Femur (tissue), 1 donor: ENCODE measurements around the gene CDR2.
A peak's percentile ranks its signal among the peaks of the same experiment; 100 is the strongest.
"Not testable (repeated sequence)": the region's sequence is repeated elsewhere in the genome, so short reads cannot be mapped to it uniquely, and the experiment has no call there.

ENCODE experiments used
- DNase-seq: peaks from one replicate; pipeline ENCODE4 v3.0.0-alpha.2; 2017

CDR2 gene

GRCh38 chr16:22322741-22323140, 51.7 kb downstream of the CDR2 start:
- no peak for DNase-seq

GRCh38 chr16:22322021-22322471, 52.4 kb downstream of the CDR2 start:
- DNase-seq, result no peak

- DNase-seq, result peak; percentile 78
Measured at GRCh38 chr16:22321340-22322001, 52.9 kb downstream of the CDR2 start.

DNA sequence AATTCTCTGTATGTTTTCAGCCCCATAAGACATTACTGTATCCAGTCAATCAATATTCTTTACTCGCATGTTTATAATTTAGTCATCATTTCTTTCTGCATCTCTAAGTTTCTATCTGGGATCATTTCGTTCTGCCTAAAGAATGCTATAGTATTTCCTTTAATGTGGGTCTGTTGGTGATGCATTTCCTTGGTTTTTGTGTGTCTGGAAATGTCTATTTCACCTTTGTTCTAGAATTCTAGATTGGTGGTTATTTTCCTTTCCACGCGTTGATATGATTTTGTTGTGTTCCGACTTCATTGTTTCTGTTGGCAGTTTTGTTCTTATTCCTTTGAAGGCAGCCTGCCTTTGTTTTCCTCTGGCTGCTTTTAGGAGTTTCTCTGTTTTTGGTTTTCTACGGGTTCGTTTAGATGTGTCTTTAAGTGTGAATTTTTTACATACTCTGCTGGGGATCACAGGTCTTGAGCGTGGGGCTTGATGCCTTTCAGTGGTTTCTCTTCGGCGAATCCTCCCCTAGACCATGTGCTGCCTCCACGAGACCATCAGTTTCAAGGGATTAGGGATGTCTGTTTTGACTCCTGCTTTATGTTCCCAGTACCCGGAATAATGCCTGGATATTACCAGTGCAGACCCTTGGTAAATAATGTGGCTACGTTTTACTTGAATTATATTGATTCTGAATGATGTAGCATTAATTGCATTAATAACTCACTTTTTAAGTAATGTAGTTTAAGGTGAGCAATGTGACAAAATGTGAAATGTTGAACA, 53.7 kb downstream of the CDR2 start:
- DNase-seq, result no peak

- DNase-seq, result no peak
Measured at GRCh38 chr16:22318690-22319358, 55.6 kb downstream of the CDR2 start.

DNA sequence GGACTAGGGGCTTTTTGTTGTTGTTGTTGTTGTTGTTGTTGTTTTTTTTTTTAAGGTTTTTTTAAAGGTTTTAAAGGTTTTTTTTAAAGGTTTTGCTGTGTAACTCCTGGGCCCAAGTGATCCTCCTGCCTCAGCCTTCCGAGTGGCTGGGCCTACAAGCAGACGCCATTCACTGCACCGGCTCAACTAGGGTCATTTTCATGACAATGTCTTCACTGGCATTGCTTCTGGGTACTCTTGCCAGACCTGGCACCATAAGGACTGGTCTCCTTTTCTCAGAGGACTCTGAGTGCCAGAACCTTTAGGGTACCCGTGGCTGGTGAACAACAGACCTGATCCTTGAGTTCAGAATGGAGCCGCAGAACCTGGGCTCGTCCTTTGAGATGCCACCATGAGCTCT, 56.8 kb downstream of the CDR2 start:
- no peak for DNase-seq

DNA sequence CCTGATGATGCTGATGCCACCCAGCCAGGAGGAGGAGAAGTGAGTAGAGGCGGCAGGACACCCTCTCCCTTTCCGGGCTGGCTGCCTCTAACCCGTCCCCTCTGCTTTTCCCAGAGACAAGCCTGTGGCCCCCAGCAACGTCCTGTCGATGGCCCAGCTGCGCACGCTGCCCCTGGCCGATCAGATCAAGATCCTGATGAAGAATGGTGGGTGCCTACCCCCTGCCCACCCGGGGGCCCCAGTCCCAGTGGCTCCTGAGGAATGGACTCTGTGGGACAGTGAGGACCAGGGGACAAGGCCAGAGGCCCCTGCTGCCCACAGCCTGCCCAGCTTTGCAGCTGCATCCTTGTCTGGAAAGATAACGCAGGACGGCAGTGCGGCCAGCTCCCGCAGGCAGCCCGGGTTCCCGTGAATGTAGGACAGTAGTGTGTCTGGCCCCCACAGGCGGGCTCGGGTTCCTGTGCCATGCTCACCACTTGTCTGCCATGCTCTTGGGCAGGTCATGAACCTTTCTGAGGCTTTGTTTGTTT, 57.4 kb downstream of the CDR2 start:
- DNase-seq, result no peak

DNA sequence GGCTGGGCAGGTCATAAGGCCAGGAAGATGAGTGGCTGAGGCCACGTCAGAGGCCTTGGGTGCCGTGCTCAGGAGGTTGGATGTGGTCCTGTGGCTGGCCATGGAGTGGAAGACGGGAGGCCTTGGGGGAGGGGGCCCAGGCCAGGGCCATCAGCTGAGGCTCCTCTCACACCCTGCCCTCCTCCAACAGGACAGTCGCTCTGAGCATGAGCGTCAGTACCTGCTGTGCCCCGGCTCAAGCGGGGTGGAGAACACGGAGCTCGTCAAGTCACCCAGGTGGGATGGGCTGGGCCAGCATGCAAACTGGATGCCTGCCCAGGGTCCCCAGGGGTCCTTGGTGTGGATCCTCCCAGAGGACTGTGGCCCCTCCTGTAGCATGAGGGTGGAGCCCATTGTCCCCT, 58.0 kb downstream of the CDR2 start:
- no peak for DNase-seq

GRCh38 chr16:22315979-22316378, 58.4 kb downstream of the CDR2 start:
- no peak for DNase-seq

DNA sequence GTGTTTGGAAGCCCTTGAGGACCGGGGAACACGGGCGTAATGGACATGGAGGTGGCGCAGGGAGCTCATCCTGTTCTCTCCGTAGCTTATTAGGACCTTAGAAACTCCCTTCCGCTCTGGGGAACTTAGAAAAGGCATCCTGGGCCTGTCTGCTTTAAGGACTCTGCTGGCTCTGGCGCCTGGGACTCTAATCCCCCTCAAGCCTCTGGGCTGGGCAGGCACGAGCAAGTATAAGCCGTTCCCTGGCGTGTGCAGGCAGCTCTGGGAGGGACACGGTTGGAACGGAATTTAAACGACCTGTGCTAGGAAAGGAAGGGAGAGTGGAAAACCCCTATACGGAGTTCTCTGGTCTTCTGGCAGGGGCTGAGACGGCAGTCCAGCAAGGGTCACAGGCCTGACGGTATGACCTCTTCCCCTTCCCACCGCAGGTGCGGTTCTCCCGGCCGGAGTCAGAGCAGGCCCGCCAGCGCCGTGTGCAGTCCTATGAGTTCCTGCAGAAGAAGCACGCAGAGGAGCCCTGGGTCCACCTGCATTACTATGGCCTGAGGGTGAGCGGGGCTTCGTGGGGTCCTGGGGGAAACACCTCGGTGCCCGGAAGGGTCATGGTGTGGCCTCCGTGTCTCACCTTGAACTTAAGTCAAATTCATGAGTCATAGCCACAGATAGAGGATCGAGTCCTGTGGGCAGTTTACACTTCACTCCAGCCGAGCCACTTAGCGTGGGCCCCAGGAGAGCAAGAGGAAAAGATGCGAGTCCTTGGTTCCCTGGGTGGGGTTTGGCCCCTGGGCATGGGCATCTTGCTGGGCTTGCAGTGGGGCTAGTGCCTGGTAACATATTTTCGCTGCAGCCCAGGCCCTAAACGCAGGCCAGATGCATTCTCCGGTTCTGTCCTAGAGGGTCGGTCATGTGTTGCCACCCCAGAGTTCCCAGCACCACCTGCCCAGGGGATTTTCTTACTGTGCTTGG, 59.5 kb downstream of the CDR2 start:
- no peak for DNase-seq

DNA sequence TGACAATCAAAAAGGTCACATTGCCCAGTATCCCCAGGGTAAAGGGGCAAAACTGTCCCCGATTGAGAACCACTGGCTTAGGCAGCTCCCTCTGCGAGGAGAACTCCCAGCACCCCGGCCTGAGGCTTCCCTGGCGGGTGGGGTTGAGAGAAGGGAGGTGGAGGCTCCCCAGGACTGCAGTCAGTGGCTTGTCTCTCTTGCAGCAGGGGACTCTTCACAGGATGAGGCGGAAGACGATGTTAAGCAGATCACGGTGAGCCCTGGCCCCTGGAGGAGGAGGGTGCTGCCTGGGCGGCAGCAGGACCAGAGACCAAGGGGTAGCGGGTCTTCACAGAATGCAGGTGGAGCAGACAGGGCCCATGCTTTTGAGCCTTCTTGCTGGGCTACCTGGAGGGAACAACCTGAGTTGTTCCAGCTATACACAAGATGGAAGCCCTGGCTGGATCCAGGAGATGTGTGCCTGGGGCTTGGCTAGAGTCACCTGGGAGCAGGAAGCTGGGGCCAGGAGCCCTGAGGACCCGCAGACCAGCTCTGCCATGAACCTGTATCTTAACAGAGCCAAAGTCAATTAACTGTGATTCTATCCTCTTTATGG, 60.4 kb downstream of the CDR2 start:
- DNase-seq, result no peak

- peak; percentile 12 for DNase-seq
Measured at GRCh38 chr16:22312897-22313781, 61.3 kb downstream of the CDR2 start.

DNA sequence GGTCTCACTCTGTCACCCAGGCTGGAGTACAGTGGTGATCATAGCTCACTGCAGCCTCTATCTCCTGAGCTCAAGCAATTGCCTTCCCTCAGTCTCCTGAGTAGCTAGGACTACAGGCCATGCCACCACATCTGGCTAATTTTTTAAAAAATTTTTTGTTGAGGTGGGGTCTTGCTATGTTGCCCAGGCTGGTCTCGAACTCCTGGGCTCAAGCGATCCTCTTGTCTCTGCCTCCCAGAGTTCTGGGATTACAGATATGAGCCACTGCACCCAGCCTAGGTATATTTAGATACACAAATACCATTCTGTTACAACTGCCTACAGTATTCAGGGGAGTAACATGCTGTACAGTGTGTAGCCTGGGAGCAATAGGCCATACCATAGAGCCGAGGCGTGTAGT, 62.9 kb downstream of the CDR2 start:
- DNase-seq, result no peak

DNA sequence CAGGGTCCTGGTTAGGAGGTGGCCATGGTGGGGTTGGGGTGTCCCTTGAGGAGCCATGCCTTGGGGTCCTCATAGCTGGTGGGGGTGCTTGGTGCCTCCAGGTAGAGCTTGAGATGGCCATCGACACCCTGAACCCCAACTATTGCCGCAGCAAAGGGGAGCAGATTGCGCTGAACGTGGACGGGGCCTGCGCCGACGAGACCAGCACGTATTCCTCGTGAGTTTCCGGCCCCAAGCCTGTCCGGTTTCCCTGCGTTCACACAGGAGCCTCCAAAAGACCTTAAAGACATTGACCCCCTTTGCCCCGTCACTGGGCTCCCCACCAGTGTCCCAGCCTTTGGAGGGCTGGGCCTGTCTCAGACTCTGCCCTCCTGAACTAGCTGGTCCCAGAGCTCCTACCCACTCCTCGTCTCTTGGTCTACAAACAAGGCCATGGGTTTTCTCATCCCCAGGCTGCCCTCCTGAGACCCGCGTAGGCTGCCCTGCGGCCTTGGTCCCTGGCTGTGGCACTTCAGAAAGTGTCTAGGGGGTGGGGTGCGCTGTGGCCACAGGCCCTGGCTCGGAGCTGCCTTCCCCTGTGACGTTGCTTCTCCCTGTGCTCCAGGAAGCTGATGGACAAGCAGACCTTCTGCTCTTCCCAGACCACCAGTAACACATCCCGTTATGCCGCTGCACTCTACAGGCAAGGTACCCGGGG, 65.4 kb downstream of the CDR2 start:
- no peak for DNase-seq

- DNase-seq, result no peak
Measured at GRCh38 chr16:22307838-22308237, 66.6 kb downstream of the CDR2 start.

GRCh38 chr16:22306788-22307187, 67.6 kb downstream of the CDR2 start:
- DNase-seq, result no peak

DNA sequence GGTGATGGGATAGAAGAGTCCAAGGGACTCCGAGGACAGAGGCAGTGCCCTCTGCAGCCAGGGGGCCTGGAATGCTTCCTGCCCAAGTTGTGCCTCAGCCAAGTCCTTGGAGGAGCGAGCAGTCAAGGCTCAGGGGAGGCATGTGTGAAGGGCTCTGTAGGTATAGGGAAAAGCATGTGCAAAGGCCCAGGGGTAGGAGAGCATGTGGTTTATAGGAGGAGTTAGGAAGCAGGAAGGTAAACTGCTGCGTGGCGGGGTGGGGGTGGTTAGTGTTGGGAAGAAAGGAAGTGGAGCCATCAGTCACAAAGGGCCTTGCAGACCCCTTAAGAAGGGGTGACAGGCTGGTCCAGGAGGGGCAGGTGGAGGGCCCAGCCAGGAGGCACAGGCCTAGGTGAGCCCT, 70.0 kb downstream of the CDR2 start:
- DNase-seq, result no peak

DNA sequence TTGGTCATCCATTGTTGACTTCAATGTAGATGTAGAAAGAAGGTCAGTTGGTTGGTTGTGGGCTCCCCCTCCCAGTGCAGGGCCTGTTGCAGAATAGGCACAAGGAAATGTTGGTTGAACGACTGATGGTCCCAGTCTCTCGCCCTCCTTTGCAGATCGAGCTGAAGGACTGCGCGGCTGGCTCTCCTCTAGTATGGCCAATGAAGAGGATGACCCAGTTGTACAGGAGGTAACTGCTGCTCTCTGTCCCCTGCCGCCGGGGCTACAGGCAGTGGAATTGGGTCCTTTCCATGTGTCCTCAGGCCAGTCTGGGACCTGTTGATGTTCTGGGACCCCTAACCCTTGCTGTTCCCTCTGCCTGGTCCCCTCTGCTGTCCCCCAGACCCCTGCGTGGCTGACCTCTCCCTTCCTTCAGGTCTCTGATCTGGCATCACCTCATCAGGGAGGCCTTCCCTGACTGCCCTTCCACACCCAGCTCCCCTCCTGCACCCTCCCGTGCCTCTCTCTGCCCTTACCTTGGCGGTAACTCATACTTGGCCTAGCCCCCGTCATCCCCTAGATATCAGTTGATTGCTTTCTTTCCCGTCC, 71.5 kb downstream of the CDR2 start:
- DNase-seq, result no peak

GRCh38 chr16:22301423-22301822, 73.0 kb downstream of the CDR2 start:
- not testable (repeated sequence) for DNase-seq
